Stimulated activated CD4-positive, alpha-beta T cell treated with anti-CD3 and anti-CD28 coated beads, Interleukin-15, amount 100 ng/mL, for 24 hours (primary cell): ENCODE measurements around the gene HVCN1.
A peak's percentile ranks its signal among the peaks of the same experiment; 100 is the strongest.
"Not testable (repeated sequence)": the region's sequence is repeated elsewhere in the genome, so short reads cannot be mapped to it uniquely, and the experiment has no call there.

Experiments used
- DNase-seq: peaks from one replicate; pipeline ENCODE4 v3.0.0-alpha.2; 2020

Gene HVCN1

DNA sequence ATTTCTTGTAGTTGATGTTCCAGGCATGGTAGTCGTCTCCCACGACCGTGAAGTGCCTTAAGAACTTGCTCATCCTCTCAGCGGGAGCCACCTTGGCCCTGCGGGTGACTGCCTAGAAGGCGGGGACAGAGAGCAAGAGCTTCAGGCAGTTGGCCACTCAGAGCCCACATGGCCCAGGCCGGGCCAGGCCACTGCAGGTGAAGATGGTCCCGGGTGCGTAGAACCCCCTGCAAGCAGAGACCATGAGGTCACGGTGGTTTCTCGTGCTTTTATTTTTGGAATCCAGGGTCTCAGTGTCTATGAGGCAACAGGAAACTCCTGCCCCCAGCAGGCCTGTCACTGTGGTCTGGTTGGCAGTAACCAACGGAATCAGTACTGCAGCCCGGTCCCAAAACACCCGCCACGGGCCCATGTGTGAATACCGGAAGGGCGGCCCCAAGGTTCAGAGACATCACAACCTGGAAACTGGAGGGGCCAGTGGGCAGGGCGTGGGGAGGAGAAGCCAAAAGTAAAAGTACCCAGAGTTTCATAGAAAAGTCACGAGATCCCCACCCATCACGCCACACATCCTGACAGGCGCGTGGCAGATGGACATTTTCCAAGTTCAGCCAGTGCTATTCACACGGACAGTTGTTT lies 27.5 kb downstream of the HVCN1 start:
- DNase-seq: peak; percentile 76

DNA sequence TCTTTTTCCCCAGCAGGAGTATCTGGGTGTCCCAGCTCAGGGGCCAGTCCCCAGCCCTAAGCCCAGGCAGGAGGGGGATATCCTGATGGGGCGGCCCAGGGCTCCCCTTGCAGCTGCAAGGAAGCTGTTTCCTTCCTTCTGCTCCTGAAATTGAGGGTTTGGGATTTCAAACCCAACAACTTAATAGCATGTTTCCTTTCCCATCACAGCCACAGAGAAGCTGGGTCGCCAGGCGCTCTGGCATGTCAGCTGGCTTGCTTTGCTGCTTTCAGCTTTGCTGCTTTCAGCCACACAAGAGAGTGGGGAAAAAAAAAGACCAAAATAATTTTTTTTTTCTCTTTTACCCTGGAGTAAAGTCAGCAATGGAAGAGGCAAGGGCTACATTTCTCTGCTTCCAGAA lies 30.0 kb downstream of the HVCN1 start:
- no peak for DNase-seq

DNA sequence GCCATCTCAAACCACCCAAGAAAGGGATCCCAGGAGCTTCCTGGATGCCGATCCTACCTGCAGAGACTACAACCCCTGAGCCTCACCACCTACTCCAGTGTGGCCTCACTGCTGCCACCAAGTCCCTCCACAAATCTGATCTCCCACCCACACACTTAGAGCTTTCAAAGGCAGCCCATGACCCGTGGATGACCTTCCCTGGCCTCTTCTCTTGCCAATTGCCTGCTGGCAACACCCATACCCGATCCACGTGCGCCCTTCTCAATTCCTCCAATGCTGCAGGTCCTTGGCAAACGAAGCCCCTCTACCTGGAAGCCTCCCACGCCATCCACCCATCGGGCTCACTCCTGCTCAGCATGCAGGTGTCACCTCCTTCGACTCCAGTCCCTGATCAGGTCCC lies 30.7 kb downstream of the HVCN1 start:
- no peak for DNase-seq

DNA sequence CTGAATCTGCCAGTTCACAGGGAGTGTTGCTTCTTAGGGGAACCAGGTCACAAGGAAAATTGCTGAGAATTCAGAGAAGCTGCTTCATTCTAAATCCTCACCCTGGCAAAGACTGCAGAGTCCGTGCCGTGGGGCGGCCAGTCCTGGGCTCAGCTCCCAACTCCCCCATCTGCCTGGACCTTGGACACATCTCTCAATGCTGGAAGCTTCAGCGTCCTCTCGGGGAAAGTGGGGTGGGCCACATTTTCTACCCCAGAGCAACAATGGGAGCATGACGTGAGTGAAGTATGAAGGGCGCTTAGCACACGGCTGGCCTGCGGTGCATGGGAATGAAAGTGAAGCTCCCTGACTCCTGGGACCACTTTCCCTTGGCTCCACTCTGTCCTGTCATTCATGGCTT lies 31.2 kb downstream of the HVCN1 start:
- no peak for DNase-seq

DNA sequence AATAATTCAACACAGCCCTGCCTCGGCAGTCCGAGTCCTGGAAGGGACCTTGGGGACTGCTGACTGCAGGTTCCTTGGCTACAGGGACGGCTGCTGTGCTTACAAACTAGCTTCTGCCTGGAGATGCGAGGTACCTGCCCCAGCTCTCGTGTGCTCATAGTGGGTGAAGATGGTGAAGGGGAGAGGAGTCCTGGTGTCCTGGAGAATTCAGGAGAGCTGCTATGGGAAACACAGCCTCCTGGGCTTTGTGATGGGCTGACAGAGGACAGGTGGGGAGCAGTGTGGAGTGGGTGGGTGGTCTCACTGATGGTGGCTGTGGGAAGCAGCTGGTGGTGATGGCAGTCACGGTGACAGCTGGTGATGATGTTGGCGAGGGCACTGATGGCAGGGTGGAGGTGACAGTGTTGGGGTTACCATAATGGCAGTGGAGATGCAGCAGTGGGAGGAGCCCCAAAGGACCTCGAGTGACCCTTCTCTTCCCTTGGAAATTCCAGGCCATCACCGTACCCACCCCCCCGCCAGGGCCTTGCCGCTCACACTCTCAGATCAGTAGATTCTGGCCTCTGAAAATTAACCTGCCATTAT lies 32.8 kb downstream of the HVCN1 start:
- DNase-seq: no peak

DNA sequence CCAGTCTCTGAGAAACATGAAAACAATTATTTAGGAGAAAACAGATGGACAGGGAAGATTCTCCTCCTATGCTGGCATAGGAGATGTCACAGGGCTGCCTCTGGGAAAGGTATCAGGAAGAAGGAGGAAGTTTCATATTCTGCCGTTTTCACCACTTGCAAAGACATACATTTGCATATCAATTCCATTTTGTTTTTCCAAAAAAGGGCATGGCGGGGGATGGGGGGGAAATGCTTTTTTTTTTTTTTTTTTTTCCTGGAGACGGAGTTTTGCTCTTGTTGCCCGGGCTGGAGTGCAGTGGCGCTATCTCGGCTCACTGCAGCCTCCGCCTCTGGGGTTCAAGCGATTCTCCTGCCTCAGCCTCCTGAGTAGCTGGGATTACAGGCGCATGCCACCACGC lies 34.7 kb downstream of the HVCN1 start:
- not testable (repeated sequence) for DNase-seq

DNA sequence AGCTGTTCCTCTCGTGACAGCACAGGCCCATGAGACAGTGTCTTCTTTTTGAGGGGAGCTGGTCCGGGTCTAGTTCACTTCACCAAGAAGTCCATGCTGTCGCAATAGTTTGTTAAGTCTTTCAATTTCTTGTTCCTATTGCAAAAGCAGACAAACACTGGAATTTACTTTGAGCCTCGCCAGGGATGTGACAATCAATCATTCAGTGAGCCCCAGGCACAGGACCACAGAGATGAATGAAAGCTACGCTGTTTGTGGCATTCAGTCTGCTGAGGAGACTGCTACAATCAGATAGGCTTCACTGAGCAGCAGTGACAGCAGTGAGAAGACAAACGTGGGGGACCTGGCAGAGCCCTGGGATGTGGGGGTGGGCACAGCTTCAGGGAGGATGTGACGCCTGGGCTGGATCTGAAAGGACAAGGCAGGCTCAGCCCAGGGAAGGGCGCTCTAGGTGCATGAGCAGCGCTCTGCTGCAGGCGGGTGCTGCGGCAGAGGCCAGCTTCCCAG lies 39.5 kb downstream of the HVCN1 start:
- DNase-seq: no peak

DNA sequence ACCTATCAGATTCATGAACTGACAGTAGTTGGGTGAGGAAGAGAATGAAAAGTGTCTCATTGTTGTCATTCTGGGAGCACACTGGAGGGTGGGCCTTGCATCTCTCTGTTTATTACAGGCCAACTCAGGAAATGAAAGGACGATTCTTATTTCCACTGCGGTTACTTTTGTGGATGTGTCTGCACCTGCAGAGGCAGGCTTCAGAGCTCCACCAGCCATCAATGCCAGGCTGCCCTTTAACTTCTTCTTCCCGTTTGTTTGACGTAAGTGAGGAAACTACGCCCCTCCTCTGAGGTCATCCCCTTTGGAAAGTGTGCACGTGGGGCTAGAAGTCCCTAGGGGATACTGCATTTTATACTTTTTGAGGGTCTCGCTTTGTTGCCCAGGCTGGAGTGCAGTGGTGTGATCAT lies 41.3 kb downstream of the HVCN1 start:
- peak; percentile 28 for DNase-seq

DNA sequence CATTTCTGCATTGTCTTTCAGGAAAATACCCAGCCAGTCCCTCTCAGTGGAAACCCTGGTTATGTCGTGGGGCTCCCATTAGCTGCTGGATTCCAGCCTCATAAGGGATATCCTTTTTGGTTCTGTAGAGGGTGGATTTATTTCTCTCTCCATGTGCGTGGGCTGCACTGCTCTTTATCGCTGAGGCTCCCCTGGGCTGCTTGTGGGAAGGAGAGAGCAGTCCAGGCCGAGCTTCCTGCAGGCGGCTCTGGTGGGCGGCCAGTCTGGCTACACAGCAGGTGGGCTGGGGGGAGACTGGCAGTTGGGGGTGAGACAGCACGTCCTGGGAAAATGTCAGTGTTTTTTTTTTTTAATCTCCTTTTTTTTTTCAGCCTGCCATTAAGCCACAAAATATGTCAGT lies 47.4 kb downstream of the HVCN1 start:
- no peak for DNase-seq

DNA sequence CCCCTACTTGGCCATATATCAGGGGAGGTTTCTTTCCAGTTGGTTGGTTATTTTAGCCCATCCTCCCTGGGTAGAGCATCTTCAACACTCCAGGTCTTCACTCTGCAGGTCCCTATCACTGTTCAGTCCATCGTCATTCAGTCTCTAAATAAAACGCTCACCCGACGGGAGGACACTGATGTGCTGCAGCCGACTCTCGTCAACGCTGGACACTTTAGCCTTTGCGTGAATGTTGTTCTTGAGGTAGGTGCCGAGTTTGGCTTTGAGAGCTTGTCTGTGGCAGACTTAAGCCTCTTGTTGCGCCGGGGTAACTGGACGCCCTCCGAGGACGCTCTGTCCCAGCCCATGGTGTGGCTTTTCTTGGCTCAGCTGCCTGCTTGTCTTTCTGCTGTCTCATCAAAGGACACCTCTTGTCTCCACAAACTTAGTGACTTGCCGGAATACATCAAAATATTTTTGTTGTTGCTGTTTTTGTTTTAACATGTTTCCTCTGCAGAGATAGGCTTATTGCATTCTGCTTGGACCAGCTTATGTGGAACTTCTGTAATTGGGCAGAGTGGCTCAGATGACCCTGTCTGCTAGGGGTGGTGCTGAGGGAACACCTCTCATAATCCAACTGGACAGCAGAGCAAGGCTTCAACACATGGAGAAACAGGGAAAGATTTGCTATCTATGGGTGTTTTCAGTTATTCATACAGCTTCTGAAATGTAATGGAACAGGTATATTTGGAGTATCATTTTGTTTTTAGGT lies 48.5 kb downstream of the HVCN1 start:
- no peak for DNase-seq

DNA sequence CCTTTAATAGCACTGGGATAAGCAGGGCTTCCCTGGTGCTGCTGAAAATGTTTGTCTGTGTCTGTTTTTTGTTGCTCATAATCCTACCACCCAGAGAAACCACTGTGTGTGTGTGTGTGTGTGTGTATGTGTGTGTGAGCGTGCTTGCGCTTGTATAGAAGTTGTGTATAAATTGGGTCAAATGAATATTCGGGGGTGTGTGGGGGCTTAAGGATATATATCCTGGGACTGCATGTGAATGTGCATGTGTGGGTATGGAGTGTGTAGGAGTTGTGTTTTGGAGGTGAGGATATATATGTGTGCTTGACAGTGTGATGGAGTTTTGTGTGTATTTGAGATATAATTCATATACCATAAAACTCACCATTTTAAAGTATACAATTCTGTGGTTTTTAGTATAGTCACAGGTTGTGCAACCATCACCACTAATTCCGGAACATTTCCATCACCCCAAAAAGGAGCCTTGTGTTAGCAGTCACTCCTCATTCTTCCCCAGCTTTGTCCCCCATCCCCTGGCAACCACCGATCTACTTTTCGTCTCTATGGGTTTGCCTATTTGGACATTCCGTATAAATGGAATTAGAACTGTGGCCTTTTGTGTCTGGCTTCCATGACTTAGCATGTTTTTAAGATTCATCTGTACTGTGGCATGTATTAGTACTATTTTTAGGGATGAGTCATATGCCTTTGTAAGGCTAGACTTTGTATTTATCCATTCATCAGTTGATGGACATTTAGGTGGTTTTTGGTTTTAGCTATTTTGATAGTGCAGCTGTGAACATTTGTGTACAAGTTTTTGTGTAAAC lies 49.4 kb downstream of the HVCN1 start:
- no peak for DNase-seq

DNA sequence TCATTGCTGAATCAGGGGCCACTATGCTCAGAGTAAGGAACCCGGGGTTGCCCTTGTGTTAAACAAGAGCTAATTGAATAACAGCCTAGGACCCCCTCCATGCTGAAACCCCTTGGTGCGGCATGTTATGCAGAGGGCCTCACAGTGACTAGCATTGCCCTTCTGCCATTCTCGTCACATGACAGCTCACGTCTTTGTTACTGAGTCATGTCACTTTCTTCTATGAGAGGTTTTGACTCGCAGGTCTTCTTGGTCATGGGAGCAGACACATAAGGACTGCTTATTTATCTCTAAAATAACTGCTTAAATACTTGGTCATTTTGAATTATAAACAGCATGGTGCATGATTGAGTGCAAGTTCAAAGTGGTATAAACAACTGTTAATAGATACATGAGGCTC lies 50.1 kb downstream of the HVCN1 start:
- no peak for DNase-seq

DNA sequence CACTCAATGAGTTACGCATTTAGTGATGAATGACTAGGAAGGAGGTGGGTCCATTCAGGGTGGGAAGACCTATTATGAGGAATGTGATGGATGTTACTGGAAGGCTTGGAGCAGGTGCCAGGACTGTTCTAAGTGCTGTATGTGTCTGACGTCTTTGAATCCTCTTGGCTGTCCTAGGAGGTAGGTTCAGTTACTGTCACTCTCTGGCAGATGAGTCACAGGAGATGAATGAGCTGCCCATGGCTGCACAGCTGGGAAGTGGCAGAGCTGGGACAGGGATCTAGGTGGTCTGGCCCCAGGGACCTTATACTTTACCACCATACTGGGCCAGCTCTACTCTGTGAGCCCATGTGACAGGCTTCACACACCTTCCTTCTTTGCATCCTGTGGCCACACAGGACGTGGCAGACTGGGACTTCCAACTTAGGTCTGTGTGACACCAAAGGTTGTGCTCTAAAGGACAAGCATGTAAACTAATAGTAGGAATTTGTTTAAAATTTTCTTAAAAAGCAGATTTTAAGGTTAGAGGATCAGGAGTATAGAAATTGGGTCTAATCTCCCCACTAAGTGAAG lies 51.0 kb downstream of the HVCN1 start:
- no peak for DNase-seq

DNA sequence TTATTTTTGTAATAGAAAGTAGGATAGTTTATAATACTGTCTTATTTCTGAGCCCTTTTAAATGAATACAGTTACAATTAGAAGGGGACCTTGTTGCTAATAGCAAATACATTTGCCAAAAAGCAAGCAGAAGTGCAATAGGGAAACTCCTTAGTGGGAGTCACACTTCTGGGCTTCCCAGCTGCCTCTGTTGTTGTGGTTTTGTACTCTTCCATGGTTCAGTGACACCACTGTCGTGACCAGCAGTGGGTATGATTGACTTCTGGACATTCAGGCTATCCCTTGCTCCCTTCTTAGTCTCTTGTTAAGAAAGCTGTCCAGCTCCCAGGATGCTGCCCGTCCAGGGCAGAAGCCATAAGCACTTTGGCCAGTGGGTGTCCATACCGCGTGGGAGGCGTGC lies 52.4 kb downstream of the HVCN1 start:
- DNase-seq: no peak

DNA sequence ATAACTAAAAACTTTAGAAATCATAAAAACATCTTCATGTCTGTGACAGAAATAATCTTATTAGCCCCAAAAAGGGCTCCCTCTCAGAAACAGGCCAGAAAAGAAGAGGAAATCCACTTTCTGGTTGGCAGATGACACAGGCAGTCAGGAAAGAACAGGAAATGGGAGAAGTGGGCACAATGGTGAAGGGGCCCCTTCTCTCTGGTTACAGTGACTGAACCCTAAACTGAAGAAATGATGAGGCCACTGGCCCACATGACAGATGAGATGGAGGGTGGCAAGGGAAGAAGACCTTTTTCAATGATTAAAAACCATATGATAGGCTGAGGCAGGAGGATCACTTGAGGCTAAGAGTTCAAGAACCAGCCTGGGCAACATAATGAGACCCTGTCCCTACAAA lies 53.9 kb downstream of the HVCN1 start:
- no peak for DNase-seq

DNA sequence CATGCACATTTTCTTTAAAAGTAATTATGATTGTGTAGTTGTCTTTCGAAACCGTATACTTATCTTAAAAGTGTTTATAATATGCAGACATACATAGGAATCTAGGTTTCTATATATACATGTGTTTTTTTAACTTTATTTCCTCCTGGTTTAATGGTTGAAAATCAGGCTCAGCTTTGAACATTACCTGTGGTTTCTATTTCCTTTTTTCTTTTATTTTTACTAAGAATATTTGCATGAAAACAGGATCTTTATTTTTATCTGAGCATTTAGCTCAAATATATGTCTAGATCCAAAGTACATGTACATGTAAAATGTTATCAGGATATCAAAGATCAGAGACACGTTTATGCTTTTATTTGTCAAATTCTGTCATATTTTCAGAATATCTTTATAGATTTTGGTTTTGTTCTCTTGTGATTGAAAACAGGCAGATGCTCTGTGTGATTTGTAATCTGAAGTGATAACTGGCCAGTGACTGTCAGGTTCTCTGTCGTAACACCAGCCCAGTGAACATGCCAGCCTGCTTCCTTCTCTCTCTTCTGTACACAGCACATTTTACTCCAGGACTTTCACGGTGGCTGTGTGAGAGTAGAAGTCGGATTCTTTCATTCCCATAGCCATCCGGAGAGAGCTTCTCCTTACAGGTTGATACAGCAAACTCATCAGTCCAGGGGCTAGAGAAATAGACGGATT lies 61.3 kb downstream of the HVCN1 start:
- DNase-seq: no peak

DNA sequence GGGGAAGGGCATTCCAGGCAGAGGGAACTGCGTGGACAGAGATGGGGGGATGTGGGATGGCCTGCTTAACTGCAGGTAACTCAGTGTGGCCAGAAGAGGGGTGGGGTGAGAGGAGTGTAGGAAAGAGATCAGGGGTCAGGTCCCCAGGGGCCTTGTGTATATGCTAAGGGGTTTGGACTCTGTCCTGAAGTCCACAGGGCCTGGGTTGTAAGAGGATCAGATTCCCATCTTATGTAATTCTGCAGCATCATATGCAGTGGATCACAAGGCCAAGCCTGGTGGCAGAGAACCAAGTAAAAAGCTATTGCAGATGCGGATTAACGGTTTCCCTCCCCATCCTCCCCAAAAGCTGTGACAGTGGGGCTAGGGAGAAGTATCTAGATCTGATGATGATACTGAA lies 66.3 kb downstream of the HVCN1 start:
- no peak for DNase-seq

DNA sequence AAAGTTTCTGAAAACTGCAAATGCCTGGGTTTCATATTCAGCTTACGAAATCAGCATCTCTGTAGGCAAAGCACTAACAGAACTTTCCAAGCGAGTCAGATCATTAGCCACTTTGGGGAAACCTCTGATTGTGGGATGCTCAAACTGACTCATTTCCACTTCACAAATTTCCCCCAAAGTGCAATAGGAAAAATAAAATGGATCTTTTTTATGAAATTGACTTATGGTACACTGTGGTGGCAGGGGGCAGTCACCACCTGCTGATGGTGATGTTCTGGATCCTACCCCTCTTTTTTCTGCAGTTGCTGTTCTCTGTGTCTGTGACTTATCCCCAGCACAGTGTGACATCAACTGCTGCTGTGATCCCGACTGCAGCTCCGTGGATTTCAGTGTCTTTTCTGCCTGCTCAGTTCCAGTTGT lies 69.4 kb downstream of the HVCN1 start:
- peak; percentile 61 for DNase-seq

DNA sequence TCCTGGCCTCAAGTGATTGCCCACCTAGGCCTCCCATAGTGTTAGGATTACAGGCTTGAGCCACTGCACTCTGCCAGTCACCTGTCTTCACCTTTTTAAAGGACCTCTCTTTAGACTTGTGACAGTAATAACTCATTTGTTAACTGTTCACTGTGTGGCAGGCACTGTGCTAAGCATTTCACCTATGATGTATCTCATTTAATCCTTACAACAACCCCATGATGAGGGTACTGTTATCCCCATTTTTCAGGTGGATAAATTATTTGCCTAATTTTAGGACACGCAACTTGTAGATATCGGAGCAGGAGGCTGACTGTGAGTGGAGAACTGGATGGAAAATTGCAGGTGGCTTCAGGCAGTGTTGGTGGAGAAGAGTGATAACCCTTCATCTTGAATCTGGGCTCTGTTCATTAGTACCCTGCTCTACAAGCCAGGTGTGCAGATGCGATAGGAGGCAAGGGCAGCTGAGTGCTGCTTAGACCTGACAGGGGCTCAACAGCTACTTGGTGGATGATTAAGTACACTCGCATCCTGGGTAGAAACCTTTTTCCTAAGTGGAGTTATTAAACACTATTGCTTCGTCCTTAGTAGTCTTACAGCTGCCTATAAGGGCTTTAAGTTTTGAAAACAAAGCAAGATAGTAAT lies 72.3 kb downstream of the HVCN1 start:
- DNase-seq: no peak

DNA sequence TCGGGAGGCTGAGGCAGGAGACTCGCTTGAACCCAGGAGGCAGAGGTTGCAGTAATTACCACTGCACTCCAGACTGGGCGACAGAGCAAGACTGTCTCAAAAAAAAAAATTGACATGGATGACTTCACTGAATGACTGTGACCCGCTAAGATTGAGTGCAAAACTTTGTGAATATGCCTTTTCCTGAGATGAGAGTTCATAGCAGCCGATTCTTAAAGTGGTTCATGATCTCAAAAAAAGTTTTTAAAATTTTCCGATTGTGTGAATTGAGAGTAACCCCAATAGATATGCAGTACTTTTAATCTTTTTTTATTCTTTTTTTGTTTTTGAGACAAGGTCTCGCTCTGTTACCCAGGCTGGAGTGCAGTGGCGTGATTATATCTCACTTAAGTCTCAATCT lies 73.7 kb downstream of the HVCN1 start:
- DNase-seq: no peak

DNA sequence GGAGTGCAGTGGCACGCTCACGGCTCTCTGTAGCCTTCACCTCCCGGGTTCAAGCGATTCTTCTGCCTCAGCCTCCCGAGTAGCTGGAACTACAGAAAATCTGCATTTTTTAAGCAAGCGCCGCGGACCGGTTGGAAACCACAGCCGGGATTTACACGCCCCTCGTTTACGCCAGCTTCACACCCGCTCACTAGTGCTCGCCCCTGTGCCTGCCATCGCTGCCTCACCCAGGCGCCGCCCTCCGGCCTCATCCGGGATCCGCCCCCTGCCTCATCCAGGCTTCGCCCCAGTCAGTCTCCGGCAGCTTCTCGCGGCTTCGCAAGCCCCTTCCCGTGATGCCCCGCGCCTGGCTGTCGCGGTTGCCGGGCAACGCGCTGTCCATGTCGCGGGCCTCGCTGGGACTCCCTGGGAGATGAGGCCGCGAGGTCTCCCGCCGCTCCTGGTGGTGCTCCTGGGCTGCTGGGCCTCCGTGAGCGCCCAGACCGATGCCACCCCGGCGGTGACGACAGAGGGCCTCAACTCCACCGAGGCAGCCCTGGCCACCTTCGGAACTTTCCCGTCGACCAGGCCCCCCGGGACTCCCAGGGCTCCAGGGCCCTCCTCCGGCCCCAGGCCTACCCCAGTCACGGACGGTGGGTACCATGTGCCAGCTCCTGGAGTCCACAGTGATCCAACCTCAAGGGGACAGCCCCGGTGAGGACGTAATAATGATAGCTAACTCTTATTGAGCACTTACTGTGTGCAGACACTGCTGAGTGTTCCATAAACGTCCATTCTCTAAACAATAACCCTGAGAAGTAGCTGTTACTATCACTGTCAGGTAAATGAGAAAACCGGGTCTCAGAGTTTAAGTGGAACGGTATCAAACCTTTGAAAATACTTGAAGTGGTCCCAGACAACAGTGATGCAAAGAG lies 74.9 kb downstream of the HVCN1 start, which contains the start of gene TCTN1:
TSS of gene TCTN1 (plus strand) at position 359 of the 914 bp plus-strand sequence. CDS start at position 413, 54 bp downstream.
- DNase-seq: peak; percentile 99
